ENCODE results near the gene DYSF.

Gene DYSF

GRCh38 chr2:71456617-71457016 lies 3.3 kb downstream of the DYSF start:
- DNase-seq (ENCODE audit: low read depth), result no peak

DNA sequence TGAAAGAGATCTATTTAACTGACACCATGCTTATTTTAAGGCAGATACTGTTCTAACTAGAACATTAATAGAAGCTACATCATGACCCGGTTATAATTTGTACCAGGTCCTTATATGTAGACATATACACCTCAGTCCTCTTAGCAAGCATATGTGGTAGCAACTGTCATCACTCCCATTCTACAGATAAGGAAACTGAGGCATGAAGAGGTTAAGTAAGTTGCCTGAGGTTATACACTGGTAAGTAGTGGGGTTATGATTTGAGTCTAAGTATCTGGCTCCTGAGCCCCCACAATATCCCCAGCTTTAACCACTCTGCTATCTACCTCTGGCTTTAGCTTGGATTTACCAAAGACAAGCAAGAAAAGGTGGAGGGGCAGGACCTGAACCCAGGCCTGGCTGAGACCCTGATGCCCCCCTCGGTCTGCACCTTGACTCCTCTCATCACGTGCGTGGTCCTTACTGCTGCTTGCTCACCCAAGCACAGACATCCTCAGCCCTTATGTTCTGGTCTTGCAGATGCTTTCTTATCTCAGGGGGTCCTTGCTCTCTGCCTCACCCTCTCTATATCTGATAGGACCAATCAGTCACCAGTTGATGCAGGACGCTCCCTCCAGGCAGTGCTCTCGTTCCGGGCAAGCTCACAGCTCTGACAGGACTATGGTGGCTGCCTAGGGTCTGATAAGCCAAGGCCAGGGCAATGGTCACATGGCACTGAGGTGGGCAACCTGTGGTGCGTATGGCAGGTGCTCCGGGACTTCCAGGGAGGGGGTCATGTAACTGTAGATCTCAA lies 4.0 kb downstream of the DYSF start:
- no peak for DNase-seq (ENCODE audit: low read depth)

- DNase-seq (ENCODE audit: low read depth), result peak; percentile 15
Observed at GRCh38 chr2:71457923-71458322, 4.6 kb downstream of the DYSF start.

- DNase-seq (ENCODE audit: low read depth), result peak; percentile 20
Observed at GRCh38 chr2:71458413-71459083, 5.2 kb downstream of the DYSF start.

- DNase-seq (ENCODE audit: low read depth), result no peak
Observed at GRCh38 chr2:71459084-71459431, 5.7 kb downstream of the DYSF start.

DNA sequence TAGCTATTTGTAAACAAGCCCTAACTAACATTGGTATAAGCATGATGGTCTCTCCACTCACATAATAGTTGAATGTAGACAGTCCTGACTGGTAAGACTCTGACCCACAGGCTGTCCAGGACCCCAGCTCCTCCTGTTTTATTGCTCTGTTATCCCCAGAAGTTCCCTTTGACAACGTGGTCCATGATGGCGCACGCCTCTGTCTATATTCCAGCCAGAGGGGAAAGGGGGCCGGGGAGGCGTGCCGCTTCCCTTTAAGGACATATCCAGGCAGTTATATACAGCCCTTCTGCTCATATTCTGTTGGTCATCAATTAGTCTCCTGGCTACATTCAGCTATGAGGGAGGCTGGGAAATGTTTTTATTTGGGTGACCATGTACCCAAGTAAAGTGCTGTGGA lies 6.7 kb downstream of the DYSF start:
- no peak for DNase-seq (ENCODE audit: low read depth)

- peak; percentile 29 for DNase-seq (ENCODE audit: low read depth)
Observed at GRCh38 chr2:71460595-71461303, 7.4 kb downstream of the DYSF start.

DNA sequence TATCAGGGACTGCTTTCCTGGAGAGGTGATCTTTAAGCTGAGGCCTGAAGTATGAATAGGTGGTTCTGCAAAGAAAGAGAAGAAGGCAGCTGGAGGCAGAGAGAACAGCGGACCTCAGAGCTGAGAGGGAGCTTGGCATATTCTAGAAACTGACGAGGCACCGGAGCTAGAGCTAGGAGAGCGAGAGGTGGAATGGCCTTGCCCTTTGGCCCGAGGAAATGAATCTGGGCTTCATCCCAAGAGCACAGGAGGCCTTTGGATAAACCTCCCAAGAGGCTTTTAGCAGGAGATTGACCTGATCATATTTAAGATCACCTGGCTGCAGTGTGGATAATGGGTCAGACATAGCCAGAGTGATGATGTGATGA lies 7.9 kb downstream of the DYSF start:
- no peak for DNase-seq (ENCODE audit: low read depth)

GRCh38 chr2:71462056-71462605 lies 8.8 kb downstream of the DYSF start:
- DNase-seq (ENCODE audit: low read depth), result no peak

GRCh38 chr2:71462641-71463341 lies 9.4 kb downstream of the DYSF start:
- DNase-seq (ENCODE audit: low read depth), result no peak

DNA sequence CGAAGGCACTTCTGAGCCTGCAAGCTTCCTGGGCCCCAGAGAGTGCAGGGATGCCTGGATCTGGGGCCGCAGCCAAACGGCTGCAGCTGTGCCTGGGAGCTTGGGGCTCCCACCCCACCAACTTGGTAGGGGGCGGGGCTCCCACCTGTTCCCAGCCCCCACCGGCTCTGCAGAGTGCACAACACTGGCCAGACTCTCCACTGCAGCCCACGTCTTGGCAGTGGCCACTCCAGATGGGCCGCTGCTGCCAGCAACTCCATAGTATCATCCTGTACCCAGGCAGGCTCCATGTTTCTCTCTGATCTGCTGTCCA lies 9.9 kb downstream of the DYSF start:
- no peak for DNase-seq (ENCODE audit: low read depth)

DNA sequence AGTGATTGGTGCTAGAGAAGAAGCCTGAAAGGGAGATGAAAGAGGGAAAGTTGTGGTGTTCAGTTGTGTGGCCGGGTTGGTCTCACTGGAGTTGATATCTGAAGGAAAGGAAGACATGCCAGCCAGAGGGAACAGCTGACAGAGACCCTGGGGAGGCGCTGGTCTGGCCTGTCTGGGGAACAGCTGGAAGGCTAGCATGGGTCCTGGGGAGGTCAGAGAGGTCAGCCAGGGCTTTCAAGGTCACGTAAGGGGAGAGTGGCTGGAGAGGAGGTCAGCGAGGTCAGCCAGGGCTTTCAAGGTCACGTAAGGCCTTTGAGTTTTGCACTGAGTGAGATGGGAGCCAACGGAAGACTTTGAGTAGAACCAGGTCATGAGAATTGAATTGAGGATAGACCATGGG lies 11.0 kb downstream of the DYSF start:
- DNase-seq (ENCODE audit: low read depth), result no peak

- no peak for DNase-seq (ENCODE audit: low read depth)
Observed at GRCh38 chr2:71465356-71465755, 12.0 kb downstream of the DYSF start.

GRCh38 chr2:71465961-71466300 lies 12.6 kb downstream of the DYSF start:
- DNase-seq (ENCODE audit: low read depth), result no peak

DNA sequence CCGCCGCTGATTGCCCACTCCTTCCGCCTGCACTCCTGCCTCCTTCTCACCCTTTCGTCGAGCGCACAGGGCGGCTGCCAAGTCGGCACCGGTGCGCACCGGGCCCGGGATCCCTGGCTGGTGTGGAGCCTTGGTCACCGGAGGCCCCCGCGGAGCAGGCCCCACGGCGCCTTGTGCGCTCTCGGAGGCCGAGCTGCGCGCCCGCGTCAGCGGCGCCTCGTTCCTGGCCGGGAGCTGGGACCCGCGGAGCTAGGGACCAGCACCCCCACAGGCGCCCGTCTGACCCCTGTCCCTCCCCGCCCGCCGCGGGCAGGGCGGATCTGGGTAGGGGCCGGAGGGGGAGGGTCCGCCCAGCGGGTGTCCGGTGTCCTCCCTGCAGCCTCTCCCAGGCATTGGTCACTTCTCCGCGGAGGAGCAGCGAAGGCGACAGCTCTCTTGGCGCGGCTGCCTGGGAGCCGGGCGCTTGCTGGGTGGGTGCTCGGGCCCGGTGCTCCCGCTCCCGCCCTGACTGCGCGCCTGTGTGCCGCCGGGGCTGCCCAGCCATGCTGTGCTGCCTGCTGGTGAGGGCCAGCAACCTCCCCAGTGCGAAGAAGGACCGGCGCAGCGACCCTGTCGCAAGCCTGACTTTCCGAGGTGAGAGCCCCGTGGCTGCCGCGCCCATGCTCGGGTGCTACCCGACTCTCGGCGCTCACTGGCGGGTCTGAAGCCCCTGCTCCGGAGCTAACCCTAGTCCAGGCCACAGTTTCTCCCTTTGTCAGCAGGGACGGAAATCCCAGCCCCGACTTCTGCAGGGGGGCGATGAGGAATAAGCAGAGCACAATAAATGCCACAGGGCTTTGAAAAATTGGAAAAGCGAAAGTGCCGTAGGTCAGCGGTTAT lies 13.2 kb downstream of the DYSF start:
- DNase-seq (ENCODE audit: low read depth), result no peak

- no peak for DNase-seq (ENCODE audit: low read depth)
Observed at GRCh38 chr2:71467180-71467815, 13.9 kb downstream of the DYSF start.

- no peak for DNase-seq (ENCODE audit: low read depth)
Observed at GRCh38 chr2:71468279-71469015, 15.1 kb downstream of the DYSF start.

GRCh38 chr2:71469403-71470398 lies 16.3 kb downstream of the DYSF start:
- DNase-seq (ENCODE audit: low read depth), result no peak

- peak; percentile 85 for DNase-seq (ENCODE audit: low read depth)
Observed at GRCh38 chr2:71471276-71471675, 17.9 kb downstream of the DYSF start.
